Prostate gland (tissue), 2 donors: ENCODE results near the gene ETV3L.
A peak's percentile ranks its signal among the peaks of the same experiment; 100 is the strongest.

ENCODE experiments used
- POLR2A ChIP-seq: fragments of 450-650 bp; IDR thresholded peaks from one replicate; pipeline ENCODE4 v1.6.1; 2016; ENCODE audit warnings: antibody characterized with exemption, mild to moderate bottlenecking
- POLR2AphosphoS5 ChIP-seq: sonication (generic); formaldehyde crosslinking; IDR thresholded peaks from one replicate; pipeline ENCODE4 v1.6.1; 2017; ENCODE audit warnings: antibody characterized with exemption
- TF ChIP-seq, protein P1 (sequence below), 4 experiments: fragments of 200-600 bp in 2 of 4; fragments of 450-650 bp in 2 of 4; sonication (generic) in 2 of 4; IDR thresholded peaks; 1 replicate in 3 of 4; 2 replicates in 1 of 4; pipeline ENCODE4 v1.5.1; 2016 to 2019; ENCODE audit warnings: antibody characterized with exemption in 4 of 4, mild to moderate bottlenecking in 2 of 4, moderate library complexity in 2 of 4

DNA sequence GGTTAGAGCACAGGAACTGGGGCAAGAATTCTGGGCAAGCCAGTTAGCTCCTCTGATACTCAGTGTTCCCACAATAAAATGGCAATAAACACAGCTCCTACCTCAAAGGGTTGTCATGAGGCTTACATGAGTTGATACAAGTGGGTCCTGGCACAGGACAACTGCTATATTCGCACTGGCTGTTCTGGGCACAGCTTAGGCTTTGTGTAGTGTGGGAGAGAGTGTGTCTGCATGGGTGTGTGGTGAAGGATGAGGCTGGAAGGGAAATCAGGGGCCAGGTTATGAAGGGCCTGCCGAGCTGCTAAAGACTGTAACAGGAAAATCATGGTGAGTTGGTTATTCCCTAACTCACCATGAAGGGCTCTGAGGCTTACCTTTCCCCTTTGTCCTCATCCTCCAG, 19.8 kb upstream of the ETV3L start:
- TF ChIP-seq, protein P1, sequence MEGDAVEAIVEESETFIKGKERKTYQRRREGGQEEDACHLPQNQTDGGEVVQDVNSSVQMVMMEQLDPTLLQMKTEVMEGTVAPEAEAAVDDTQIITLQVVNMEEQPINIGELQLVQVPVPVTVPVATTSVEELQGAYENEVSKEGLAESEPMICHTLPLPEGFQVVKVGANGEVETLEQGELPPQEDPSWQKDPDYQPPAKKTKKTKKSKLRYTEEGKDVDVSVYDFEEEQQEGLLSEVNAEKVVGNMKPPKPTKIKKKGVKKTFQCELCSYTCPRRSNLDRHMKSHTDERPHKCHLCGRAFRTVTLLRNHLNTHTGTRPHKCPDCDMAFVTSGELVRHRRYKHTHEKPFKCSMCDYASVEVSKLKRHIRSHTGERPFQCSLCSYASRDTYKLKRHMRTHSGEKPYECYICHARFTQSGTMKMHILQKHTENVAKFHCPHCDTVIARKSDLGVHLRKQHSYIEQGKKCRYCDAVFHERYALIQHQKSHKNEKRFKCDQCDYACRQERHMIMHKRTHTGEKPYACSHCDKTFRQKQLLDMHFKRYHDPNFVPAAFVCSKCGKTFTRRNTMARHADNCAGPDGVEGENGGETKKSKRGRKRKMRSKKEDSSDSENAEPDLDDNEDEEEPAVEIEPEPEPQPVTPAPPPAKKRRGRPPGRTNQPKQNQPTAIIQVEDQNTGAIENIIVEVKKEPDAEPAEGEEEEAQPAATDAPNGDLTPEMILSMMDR (IDR thresholded peaks at IDR 0.05) = no peak
- no peak for TF ChIP-seq POLR2A
- TF ChIP-seq POLR2AphosphoS5 = peak; percentile 48
